Measurements from ENCODE around the gene TMEM131.

TMEM131 gene

GRCh38 chr2:98020992-98021713 is 25.4 kb upstream of the TMEM131 start:
- DNase-seq = no peak

- DNase-seq = no peak
These were observed 24.8 kb upstream of the TMEM131 start for GRCh38 chr2:98020516-98020915.

DNA sequence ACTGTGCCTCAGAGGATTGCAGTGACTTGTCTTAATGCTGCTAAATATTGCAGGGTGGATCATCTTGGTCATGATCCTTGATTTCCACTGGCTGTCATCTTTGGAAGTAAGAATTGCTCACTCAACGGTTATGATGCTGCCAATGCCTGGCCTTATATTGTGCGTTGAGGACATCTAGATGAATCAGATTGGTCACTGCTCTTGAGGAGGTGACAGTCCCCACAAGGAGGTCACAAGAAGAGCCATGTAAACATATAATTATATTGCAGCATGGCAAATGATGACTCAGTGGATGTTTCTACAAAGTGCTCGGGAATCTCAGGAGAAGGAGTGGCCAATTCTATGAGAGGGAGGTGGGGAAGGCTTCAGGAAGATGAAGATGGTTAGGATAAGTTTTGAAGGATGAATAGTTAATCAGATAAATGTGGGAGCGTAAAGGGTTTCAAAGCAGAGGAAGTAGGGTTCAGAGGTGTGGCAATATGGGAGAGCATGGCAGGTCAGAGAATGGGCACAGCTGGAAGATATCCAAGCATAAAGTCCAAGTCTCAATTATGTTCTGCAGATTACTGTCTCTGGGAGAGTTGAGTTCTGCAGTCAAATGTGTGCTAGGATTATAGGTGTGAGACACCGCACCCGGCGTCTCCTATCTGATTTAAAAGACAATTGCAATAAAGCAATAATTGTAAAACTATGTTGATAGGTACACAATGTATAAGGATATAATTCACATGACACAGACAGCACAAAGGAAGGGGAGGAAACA is 21.3 kb upstream of the TMEM131 start:
- no peak for DNase-seq

- DNase-seq = no peak
These were observed 19.9 kb upstream of the TMEM131 start for GRCh38 chr2:98015671-98016070.

DNA sequence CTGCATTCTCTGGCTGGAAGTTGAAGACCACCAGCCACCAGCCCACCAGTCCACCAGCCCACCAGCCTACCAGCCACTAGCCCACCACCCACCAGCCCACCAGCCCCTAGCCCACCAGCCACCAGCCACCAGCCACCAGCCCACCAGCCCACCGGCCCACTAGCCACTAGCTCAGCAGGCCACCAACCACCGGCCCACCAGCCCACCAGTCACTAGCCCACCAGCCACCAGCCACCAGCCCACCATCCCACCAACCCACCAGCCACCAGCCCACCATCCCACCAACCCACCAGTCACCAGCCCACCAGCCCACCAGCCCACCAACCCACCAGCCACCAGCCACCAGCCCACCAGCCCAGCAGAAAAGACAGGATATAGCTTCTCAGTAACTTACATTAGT is 18.6 kb upstream of the TMEM131 start:
- no peak for DNase-seq

DNA sequence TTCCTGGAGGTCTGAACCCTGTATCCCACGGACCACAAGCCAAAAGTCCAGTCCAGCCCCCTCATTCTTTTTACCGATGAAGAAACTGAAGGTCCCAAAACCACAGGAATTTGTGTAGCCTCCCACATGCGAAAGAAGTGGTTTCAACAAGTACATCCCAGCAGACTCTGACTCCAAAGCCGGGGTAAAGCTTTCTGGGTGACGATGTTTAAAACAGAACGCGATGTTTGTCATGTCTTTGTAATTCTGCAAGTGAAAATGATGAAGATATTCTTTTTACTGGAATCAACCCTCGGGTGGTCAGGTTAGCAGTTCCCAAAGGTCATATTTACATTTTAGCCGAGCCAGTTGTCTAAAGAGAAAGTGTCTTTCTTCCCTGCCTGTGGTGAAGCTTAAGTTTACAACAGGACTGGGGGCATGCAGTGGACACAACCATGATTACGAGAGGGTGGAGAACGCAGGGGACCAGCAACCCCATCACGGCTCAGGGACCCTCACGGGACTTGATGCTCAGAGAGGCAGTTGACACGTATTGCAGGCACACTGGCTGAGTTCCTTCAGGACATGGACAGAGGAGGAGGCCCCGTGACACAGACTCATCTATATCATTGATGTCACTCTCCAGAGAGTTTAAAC is 17.8 kb upstream of the TMEM131 start:
- no peak for DNase-seq

DNA sequence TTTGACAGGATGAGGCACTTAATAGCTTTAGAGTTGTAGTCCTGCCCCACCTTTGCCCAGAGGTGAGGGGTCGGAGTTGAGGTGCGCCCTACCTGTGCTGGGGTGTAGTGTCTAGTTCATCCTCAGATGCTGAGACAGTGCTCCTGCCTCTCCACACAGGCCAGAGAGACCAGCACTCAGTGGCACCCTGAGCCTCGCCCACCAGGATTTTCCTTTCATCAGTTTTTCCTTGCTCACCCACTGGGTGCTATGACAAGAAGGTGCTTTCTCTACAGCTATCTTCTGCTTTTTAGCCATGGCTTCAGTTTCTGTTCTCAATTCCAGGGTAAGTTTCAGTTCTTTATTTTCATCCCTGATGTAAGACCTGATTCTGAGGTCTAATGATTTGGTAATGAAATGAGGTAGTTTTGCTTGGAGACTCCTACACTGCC is 16.8 kb upstream of the TMEM131 start:
- DNase-seq = no peak

GRCh38 chr2:98009887-98010760 is 14.4 kb upstream of the TMEM131 start:
- DNase-seq = no peak

GRCh38 chr2:98008415-98008814 is 12.7 kb upstream of the TMEM131 start:
- no peak for DNase-seq

- DNase-seq = no peak
These were observed 10.6 kb upstream of the TMEM131 start for GRCh38 chr2:98006378-98006777.

GRCh38 chr2:98004613-98005012 is 8.9 kb upstream of the TMEM131 start:
- no peak for DNase-seq

DNA sequence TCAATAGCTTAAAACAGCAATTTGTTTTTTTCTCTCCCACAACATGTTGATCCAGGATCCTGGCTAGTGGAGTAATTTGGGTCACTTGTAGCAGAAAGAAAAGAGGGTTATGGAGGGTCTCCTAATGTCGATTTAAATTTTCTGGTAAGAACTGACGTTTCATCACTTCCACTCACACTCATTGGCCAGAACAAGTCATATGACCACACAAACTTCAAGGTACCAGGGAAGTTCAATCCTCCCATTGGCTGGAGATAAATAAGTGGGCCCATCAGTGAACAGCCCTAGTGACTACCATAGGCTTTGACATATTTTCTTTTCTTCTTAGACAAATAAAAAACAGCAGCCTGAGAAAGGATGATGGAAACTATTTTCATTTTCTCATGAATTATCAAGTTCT is 8.3 kb upstream of the TMEM131 start:
- no peak for DNase-seq

- DNase-seq = no peak
These were observed 3.8 kb upstream of the TMEM131 start for GRCh38 chr2:97999536-97999935.

DNA sequence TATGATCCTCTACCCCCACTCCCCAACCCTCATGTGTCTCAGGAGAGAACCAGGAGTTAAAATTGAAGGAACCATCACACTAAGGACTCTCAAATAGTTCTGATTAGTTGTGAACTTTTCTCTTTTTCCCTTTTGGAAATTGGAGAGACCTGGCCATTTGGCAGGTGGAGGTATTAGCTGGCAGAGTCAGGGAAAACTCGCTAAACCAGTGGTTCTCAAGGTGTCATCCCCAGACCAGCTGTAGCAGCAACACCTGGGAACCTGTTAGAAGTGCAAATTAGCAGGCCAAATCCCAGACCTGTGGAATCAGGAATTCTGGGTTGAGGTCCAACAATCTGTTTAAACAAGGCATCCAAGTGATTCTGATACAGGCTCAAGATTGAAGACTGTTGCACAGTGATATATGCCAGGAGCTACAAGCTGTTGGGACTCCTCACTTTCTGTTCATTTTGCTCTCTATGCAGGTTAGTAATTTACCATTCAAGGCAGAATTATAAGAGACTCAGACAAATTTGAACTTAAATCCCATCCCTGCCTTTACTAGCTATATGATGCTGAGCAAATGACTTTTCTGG is 2.8 kb upstream of the TMEM131 start:
- DNase-seq = no peak

- DNase-seq = peak; percentile 73
These were observed 2.1 kb upstream of the TMEM131 start for GRCh38 chr2:97997784-97998392.

GRCh38 chr2:97996679-97997078 is 931 bp upstream of the TMEM131 start:
- DNase-seq = no peak

- DNase-seq = no peak
These were observed 568 bp downstream of the TMEM131 start for GRCh38 chr2:97995026-97995733.

GRCh38 chr2:97994476-97994875 is 1.3 kb downstream of the TMEM131 start:
- no peak for DNase-seq

- DNase-seq = no peak
These were observed 1.8 kb downstream of the TMEM131 start for GRCh38 chr2:97993926-97994325.

- DNase-seq = no peak
These were observed 2.6 kb downstream of the TMEM131 start for GRCh38 chr2:97992836-97993825.

All from NCI-H1436 treated with DMSO at 0.1 percent for 48 hours (cell line).